Measurements from ENCODE around the gene KRTAP10-6.

GRCh38 chr21:44626673-44627143, 34.4 kb upstream of the KRTAP10-6 start, which contains the start of gene KRTAP10-9:
- TF ChIP-seq CTCF (IDR thresholded peaks at IDR 0.05) (no peak), EP300 (IDR thresholded peaks at IDR 0.05) (no peak), POLR2A (IDR thresholded peaks at IDR 0.05; ENCODE audit: low read depth) (no peak), POLR2AphosphoS5 (IDR thresholded peaks at IDR 0.05) (no peak)

Data from esophagus muscularis mucosa (tissue), 4 donors.